LNCaP clone FGC (cell line): Measurements from ENCODE around the gene OPCML.

ENCODE experiments used
- DNase-seq: peaks from one replicate; pipeline ENCODE4 v3.0.0-alpha.2; 2011; ENCODE audit warnings: low read depth
- H3K4me3 ChIP-seq: 2 replicates; pipeline ENCODE4 v1.5.1; 2011; ENCODE audit warnings: mild to moderate bottlenecking, low read depth, low read length, control low read depth
- TF ChIP-seq, protein P1 (sequence below): IDR thresholded peaks from 2 replicates; pipeline ENCODE4 v1.5.1; 2012; ENCODE audit warnings: mild to moderate bottlenecking; ENCODE audit not compliant: control insufficient read depth, insufficient read depth; ENCODE audit errors: extremely low read depth

The OPCML gene

DNA sequence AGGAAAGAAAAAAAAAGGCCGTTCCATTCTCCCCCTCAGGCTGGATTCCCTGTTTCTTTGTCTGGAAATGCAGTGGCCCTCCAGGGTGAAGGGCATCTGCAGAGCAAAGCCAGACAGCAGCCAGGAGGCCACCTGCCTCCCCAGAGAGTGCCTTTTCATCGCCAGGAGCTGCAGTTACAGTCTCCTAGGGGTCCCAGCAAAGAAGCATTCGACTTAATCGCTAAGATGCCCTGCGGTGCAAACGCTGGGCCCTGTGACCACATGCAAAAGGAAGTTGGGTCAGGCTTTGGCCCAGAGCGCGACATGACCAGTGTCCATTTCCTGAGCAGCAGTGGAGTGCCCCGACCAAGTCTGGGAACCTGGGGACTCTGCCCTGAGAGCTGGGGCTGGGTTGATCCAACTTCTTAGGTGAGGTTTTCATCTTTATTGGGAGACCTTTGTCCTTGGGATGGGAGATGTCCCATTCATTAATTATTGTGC is 304.6 kb downstream of the OPCML start:
- TF ChIP-seq, protein P1, sequence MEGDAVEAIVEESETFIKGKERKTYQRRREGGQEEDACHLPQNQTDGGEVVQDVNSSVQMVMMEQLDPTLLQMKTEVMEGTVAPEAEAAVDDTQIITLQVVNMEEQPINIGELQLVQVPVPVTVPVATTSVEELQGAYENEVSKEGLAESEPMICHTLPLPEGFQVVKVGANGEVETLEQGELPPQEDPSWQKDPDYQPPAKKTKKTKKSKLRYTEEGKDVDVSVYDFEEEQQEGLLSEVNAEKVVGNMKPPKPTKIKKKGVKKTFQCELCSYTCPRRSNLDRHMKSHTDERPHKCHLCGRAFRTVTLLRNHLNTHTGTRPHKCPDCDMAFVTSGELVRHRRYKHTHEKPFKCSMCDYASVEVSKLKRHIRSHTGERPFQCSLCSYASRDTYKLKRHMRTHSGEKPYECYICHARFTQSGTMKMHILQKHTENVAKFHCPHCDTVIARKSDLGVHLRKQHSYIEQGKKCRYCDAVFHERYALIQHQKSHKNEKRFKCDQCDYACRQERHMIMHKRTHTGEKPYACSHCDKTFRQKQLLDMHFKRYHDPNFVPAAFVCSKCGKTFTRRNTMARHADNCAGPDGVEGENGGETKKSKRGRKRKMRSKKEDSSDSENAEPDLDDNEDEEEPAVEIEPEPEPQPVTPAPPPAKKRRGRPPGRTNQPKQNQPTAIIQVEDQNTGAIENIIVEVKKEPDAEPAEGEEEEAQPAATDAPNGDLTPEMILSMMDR: no peak
- DNase-seq: no peak
- no peak overlapping the region for H3K4me3 ChIP-seq

DNA sequence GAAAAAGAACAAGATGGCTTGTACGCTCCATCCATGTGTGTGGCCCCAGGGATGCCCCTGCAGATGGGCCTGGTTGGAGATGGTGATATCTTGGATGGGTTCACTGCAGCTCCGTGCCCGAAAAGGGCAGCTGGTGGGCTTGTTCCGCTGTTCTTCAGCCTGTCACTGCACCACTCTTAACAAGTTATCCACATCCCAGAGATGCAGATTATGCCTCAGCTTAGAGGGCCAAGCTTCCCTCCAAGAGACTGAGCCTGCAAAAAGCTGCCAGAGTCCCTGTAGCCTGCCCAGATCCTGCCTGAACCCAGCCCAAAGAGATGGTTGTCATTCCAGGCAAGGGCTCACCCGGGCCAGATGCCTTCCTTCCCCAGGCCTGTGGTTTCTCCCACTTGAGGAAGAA is 308.0 kb downstream of the OPCML start:
- TF ChIP-seq, protein P1: no peak
- DNase-seq: no peak
- H3K4me3 ChIP-seq: no peak overlapping the region

DNA sequence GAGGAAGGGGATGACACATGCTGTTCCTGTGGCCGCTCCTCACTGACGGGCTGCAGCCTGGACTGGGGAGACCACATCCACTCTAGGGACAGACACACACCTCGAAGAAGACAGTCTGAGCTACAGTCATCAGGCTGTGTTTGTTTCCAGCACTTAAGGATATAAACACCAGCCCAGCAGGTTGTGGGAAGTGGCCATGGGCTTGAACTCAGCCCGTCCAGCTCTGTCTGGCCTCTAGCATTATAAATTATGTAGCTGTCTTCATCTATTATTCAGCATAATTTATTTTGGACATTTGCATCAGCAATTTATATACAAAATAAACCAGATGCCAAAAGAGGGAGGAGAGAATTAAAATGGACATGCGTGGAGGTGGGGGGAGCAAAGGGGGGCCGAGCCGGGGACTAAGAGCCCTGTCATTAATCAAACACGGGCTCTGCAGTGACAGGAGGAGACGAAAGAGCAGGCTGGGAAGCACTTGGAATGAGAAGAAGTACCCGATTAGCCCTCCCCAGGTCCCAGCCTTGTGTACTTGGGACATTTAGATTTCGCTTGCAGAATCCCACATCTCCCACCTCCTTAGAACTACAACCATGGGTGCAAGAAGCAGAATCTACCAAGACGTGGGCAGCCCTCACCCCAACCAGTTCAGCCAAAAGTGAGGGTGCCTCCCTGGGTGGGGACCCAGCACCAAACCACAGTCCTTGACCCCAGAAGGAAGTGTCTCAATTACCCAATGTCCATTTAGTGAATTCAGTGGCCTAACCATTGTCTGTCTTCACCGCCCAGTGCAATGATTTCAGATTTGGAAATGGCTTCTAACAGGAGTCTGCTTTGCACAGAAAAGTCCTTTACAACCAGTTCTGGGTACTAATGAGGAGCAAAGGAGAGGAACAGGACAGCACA is 309.6 kb downstream of the OPCML start:
- TF ChIP-seq, protein P1: no peak
- no peak for DNase-seq
- H3K4me3 ChIP-seq: no peak overlapping the region

DNA sequence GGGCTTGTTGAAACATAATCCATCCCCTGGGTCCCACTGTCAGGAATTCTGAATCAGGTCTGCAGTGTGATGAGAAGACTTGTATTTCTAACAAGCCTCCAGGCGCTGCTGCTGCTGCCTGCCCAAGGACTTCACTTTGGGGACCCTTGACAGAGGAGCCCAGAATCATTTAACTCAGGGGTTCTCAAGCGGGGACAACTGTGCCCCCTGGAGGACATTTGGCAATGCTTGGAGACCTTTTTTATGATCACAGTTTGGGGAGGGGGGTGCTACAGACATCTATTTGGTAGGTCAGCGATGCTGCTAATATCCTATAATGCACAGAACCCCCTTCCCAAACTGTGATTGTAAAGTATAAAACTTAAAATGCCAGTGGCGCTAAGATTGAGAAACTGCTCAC is 312.8 kb downstream of the OPCML start:
- DNase-seq: no peak
- TF ChIP-seq, protein P1: no peak
- H3K4me3 ChIP-seq: no peak overlapping the region

DNA sequence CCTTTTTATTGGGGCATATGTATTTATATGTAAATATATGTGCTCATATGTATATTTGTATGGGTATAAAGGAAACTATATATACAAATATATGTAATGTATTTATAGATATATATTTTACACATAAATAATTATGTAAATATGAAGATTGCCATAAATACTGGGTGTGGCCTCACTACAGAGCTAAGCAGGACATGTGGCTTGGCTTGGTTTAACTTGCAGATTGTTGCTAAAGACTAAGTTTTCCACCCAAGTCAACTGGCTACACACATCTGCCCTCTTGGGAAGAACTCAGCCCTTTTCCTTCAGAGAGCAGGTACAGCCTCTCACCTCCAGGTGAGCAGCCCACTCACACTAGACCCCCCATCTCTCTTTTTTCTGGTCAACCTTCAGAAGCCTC is 315.5 kb downstream of the OPCML start:
- no peak for DNase-seq
- no peak overlapping the region for H3K4me3 ChIP-seq
- TF ChIP-seq, protein P1: no peak

DNA sequence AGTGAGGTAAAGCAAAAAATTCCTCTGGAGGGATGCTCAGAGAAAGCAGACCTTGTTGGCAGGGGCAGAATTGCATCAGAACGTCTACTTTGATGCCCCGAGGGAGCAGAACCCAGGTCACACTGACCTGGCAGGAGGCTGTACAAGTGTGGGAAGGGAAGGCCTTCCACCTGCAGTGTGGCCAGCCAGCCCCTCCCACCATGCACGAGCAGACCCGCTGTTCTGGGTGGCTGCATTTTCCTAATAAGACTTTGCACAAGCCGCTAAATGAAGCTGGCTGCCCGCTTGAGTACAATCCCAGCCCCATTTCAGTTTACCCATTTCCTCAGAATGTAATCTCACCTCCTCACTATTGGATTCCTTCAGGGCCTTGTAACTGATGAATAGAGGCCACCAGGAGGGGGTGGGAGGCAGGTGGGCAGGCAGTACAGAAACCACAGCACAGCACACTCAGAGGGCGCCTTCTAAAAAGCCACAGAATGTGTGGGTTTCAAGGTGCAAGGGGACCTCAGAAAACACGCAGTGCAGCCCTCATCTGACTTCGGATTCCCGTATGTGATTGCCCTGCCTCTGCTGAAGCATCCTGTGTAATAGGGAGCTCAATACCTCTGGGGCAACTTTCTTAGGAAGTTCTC is 316.6 kb downstream of the OPCML start:
- no peak for DNase-seq
- H3K4me3 ChIP-seq: no peak overlapping the region
- TF ChIP-seq, protein P1: no peak
